GM11168 (cell line): ENCODE data around the gene ASB1.

Source experiments
- in situ Hi-C: fragments of 300-500 bp; cut with MboI; formaldehyde crosslinking; loops from one replicate; pipeline ENCODE4 v1.12.0; 2022; ENCODE audit warnings: low sequenced_read_pairs; ENCODE audit not compliant: unreplicated experiment

Gene ASB1

DNA sequence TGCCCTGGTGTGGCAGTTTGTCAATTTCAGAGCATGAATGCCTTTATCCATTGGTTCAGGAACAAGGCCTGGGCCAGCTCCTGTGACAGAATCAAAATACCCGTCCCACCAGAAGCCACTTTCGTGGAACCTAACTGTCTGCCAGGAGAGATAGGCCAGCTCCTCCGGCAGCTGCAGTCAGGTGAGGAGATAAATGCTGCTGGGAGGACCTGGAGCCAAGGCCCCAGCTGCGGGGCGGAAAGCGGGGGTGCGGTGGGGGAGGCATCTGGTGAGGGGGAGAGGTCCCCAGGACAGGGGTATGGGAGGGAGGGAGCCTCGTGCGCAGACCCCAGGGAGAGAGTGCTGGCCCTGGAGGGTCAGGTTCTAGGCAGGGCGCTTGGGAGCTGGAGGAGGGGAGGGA, 4.4 kb upstream of the ASB1 start:
- in situ Hi-C loops, result no loop called here

DNA sequence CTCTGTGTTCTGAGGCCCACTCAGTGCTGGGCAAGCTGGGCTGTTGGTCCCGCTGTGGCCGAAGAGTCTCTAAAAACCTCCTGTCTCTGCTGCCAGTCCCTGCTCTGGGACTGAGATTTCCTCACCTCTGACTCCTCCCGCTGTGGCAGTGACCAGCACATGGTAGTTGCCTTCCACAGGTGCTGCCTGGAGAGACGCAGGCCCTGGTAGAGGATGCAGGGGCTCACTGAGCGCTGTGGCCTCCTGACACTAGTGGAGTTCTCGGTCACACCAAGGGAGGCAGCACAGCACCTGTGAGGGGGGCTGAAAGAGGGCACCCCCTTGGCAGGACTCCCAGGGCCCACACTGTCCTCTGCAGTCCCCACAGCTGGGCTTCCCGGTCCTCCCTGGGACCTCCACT, 3.8 kb upstream of the ASB1 start:
- in situ Hi-C loops, result no loop called here

DNA sequence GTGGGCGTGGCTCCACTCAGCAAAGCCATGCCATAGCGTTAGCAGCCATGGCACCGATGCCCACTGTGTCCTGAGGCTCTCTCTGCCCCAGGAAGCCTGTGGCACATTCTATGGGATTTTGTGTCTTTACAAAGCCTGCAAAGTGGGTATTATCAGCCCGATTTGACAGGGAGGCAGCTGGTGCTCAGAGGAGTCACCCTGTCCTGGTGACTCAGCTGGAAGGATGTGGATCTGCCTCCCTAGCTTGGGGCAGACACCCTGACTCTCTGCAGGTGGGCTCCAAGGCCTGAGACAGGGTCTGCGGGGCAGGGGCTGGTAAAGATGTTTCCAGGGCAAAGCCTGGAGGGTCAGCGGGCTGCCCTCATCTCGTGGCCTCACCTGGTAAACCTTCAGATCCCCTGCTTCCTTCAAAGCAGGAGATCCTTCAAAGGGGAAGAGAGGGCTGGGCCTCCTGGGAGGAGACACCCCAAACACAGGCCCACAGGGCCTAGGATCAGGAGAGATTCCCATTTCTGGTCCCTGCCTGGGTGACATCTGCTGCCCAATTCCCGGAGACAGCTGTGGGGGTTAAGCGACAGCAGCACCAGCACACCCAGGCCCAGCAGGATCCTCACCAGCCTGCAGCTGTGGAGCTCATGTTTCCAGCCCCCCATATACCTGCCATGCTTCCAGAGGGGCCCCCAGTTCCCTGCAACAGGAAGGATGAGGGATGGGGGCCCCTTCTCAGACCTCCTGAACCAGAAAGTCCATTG, 3.0 kb upstream of the ASB1 start:
- in situ Hi-C loops, result no loop called here

DNA sequence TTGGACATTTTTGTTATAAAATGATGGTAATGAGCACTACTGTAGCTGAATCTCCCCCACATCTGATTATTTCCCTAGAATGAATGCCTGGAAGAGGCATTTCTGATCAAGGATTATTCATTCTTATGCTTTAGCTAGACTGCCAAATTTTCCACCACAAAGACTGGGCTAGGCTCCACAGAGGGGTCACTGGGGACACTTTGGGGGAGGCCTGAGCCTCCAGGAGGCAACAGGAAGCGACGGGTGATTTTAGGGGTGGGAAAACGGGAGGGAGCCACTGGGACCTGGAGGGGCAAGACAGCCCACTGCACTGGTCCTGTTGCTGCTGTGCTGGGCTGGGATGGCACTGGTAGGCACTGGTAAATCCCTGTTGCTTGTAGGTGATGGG, 2.4 kb upstream of the ASB1 start:
- in situ Hi-C loops, result no loop called here

DNA sequence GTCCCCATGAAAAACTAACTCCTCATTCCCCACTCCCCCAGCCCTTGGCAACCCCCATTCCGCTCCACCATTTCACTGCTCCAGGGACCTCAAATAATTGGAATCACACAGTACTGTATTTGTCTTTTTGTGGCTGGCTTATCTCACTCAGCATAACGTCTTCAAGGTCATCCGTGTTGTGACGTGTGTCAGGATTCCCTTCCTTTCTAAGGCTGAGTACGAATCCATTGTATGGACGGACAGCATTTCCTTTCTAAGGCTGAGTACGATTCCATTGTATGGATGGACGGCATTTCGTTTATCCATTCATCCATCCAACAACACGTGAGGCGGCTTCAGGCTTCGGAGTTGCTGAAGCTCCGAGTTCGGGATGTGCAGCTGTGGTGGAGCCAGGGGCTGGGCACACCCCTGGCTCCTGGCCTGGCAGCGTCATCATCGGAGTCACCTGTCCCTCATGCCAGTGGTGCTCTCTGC, 1.2 kb upstream of the ASB1 start:
- in situ Hi-C loops, result no loop called here

DNA sequence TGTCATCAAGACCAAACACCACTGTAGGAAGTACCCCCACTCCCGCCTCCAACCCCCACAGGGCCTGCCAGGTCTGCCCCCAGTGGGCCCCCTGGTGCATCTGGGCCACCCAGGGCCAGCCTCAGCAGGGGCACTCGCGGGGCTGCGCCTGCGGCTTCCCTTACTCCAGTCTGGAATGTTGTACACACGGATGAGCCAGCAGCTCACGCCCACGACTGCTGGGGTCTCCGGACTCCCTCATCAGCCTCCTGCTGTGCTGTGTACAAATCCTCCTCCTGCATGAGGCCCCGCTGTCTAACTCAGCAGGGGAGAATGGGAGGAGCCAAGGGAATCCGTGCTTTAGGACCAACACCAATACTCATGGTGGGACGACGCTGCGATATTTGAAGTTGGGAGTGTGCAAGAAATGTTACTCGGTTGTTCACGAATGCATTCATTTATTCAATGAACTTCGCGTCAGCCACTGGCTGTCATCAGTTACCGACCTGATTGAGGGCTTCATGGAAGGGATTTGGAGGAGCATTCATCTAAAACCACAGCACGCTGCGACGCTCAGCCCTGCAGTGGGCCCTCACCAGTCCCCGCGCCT, 654 bp upstream of the ASB1 start:
- in situ Hi-C loops, result no loop called here

DNA sequence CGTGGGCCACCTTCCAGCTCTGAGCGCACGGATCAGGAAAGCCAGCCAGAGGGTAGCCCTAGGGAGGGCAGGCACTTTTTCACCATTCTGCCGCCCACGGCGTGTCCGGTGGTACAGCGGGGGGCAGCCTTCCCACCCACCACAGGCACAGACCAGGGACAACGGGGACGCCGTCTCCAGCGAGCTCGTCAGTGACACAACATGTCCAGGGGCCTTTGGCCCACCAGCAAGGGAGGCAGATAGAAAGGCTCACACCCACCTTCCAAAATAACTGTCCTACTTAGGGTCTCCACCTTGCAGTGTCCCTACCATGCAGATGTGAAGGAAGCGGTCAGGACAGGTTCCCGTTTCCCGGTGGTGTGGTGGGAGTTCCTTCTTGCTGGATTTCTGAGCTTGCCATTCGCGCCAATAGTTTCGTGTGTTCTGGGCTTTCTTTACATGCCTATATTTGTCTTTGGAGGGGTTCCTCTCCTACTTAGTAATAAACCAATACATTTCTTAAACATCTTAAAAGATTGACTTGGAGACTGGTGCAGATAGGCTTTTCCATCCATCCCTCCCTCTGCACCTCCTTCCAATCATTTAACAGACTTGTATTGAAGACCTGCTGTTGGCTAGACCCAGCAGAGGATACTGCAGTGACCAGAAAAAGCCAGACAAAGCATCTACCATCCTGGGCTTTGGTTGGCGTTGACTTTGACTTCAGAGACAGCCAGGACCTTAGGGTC, 872 bp downstream of the ASB1 start:
- in situ Hi-C loops, result no loop called here

DNA sequence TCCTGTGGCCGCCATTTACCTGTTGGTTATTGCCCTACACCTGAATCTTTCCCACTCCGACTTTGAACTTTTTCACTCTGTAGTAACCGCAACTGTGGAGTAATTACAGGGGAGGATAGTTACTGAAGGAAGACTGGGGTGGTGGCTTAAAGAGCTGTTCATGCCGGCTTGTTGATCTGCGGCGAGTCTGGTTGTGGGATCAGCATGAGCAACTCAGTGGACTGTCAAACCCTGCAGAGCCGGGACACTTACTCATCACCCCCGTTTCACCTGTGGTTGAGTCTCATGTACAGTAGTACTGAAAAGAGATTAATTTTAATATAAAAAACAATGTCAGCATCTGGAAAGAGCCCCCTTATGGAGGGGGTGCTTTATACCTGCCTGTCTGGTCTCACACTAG, 2.1 kb downstream of the ASB1 start:
- in situ Hi-C loops, result no loop called here

DNA sequence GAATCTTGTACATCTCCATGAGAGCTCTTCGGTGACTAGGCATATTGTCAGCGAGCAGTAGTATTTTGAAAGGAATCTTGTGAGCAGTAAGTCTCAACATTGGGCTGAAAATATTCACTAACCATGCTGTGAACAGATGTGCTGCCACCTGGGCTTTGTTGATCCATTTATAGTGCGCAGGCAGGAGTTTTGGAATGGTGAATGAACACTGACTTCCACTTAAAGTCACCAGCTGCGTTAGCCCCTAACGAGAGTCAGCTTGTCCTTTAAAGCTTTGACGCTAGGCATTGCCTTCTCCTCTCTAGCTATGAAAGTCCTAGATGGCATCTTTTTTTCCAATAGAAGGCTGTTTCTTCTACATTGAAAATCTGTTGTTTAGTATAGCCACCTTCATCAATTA, 4.1 kb downstream of the ASB1 start:
- in situ Hi-C loops, result no loop called here

DNA sequence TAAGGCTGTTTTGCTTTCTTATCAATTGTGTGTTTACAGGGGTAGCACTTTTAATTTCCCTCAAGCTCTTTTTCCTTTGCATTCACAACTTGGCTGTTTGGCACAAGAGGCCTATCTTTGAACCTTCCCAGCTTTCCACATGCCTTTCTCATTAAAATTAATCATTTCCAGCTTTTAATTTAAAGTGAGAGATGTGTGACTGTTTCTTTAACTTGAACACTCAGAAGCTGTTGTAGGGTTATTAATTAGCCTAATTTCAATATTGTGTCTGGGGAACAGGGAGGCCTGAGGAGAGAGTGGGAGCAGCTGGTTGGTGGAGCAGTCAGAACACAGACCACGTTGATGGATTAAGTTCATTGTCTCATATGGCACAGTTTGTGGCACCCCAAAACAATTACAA, 4.7 kb downstream of the ASB1 start:
- in situ Hi-C loops, result no loop called here

DNA sequence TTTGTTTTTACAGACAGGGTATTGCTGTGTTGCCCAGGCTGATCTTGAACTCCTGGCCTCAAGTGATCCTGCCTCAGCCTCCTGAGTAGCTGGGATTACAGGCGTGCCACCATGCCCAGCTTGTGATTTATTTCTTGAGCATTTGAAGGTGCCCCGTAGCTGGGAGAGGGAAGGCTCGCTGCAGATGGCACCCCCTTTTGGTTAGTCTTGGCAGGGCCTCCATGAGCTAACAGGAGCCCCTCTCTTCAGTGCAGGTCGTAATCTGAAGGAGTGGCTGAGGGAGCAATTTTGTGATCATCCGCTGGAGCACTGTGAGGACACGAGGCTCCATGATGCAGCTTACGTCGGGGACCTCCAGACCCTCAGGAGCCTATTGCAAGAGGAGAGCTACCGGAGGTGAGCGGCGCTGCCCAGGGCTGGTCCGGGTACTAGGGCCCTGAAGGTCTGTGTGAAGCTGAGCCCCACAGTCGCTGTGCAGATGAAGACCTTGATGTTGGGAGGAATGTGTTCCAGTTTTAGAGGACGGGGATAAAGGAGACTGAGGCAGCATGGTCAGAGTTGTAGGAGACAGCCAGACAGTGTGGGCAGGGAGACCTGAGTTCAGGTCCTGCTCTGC, 6.7 kb downstream of the ASB1 start:
- in situ Hi-C loops, result no loop called here

DNA sequence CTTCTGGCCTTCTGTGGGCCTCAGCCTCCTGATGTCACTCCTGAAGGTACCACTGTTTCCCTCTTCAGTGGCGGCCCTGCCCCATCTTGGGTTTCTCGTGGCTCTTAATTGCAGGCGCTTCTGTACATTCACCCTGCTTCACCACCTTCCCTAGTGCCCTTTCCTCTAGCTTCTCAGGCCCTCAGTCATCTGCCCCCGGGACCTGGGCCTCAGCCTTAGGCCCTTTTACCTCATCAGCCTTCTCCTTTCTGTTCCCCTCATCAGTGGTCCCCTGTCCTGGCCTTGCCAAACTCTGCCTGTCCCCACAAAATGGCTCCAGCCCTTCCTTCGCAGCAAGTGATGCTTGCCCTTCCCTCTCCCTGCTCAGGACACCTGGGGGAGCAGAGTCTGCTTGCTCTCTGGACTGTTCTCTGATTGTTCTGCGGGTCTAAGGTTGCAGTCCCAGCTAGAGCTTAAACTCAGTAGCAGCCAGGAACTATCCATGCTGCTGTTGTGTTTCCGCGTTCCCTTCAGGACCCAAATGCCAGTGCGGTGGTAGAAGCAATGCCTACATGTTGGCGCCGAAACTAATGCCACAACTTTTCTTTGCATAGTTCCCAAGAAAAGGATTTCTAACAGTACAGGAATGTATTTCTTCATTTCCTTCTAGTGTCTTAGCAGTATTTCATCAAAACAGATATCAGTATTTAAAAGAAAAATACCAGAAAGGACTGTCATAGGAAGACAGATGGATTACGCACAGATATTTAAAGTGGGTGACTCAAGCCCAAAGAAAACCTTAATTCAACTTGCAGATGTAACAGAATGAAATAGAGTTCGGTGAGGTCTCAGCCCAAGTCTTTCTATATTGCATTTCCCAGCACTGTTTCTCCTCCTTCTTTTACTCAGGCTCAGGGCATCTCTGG, 7.5 kb downstream of the ASB1 start:
- in situ Hi-C loops, result no loop called here

DNA sequence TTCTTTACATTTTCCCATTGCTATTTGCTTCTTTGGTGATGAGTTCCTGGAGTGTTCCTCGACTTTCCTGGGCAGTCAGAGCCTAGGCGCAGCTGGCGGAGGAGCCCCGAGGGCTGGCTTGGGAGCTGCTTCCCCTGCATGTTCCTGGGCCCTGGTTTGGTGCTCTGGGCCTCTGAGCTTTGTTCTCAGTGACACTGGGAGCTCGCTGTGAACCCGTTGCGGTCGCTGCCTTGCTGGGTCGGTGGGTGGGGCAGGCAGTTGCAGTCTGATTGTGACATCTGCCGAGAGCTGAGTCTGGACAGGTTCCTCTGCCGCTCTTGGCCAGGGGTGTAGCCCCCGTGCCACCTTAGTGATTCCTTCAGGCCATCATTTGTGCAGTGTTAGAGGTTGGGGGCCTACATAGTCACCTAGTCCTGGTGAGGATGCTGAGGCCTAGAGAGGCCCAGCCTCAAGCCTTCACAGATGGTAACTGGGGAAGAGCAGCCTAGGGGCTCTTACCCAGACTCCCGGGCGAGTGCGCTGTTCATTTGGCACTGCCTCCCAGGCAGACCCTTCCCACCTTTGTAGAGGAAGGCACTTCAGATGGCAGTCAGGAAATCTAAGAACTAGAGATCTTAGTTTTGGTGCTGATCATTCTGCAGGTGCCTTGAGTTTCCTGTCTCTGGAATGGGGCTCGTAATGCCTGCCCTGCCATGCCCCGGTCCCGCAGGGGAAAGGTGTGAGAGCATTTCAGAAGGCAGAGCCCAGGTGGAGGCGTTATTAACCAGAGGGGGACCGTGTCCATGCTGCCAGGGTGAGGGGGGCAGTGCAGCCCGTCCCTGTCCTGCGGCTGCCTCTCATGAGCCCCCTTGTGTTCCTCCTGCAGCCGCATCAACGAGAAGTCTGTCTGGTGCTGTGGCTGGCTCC, 8.4 kb downstream of the ASB1 start:
- in situ Hi-C loops, result no loop called here

DNA sequence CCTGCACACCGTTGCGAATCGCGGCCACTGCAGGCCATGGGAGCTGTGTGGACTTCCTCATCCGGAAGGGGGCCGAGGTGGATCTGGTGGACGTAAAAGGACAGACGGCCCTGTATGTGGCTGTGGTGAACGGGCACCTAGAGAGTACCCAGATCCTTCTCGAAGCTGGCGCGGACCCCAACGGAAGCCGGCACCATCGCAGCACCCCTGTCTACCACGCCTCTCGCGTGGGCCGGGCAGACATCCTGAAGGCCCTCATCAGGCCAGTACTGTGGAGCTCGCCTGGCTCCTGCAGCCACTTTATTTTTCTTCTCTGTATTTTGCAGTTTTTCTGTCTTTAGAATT, 9.0 kb downstream of the ASB1 start:
- in situ Hi-C loops, result no loop called here

DNA sequence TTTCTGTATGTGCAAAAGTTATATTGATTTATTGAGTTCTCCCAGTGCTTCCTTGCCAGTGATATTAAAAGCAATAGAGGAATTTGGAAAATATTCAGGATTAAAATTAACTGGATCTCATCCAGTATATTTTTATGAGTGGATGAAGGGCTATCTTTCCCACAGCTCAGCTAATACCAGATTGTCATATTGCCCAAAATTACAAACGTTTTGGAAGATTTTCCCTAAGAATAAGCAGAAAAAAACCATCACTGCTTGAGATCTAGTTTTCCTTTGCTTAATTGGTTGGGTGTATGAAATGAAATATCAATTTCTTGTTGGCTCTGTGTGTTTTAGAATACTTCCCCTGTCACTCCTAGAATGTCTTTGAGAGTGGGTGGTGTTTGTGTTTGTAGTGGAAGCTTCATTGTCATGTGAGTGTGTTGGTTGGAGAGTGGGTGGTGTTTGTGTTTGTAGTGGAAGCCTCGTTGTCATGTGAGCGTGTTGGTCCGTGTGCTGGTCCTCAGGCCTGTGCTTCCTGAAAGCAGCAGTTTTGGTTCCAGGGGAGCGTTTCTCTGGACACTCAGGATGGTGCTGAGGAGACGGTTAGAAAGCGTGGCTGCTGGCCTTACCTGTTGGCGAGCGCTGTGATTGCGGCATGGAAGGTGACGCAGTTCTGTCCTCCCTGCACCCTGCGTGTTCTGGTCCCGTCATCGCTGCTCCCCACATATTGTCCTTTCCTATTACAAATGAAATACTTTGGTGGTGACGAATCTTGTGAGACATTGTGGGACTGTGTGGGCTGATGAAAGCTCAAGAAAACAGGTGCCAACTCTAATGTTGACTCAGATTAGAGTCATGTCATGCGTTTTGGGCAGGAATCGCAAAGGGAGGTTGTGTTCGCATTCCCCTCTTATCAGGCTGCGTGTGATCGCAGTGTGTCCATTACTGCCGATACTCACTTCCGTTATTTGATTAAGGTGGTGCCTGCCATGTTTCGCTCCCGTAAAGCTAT, 12.4 kb downstream of the ASB1 start:
- in situ Hi-C loops, result no loop called here

DNA sequence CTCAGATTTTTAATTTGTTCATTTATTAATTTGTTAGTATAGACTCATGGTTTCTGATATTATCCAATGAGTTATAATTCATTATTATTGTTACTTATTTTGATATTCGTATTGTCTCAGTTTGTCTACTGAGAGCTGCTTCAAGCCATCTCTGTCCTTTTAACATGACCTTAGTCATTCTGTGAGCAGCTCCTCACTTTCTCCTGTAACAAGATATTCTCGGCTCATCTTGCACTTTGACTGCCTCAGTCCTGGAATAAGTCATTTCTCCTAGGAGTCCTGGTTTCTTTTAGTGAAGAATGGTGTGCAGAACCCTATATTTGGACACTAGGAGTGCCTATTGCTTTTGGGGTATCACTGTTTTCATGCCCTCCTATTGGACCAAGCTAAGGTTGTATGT, 13.2 kb downstream of the ASB1 start:
- in situ Hi-C loops, result no loop called here

DNA sequence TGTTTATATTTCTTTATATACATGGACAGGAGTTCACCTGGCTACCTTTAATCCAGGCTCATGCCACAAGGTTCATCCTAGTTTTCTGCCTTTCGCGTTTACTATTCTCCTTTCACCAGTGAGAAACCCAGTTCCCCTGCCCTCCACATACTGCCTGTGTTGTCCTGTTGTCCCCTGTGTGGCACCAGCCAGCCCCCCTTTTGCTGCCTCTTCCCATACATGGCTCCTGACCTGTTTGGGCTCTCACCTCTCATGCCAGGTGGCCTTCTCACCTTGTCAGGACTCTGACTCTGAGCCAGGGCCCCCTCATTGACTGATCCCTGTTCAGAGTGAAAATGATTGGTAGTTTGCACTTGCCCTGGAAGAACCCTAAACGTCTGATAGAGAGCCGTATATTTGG, 13.6 kb downstream of the ASB1 start:
- in situ Hi-C loops, result no loop called here

DNA sequence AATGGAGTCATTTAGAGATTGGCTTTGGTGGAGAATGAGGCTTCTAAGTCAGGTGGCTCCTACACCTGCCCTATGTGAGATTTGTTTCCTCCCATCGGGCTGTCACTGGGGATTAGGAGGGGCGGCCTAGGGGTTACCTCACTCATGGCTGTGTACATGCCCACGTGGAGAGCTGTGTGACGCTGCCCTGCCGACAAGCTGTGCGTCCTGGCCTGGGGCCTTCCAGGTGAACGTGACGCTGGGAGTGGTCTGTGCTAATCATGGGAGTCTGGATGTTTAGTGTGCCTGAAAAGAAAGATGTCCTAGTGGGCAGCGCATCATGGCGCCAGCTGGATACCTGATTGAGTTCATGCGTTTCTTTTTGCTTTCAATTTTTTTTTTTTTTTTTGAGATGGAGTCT, 14.0 kb downstream of the ASB1 start:
- in situ Hi-C loops, result no loop called here
